Natural killer cell (primary cell): Measurements from ENCODE around the gene ALS2. TPM values are rescaled to one million over a fixed set of nuclear protein-coding genes. Genes with fewer than 3 reads are reported as not detected.

Experiments used
- ATAC-seq, 3 donors: fragments of 150-1000 bp in 2 of 3; fragments of 200-7000 bp in 1 of 3; cut with Tn5 transposase; 1 replicate in 1 of 3; 2 replicates in 2 of 3; pipeline ENCODE4 v1.10.0; 2021; ENCODE audit warnings: mild to moderate bottlenecking in 2 of 3, moderate library complexity in 2 of 3
- DNase-seq, 2 donors: peaks; one replicate each; pipeline versions ENCODE4 v3.0.0 to v3.0.0-alpha.2; 2013 to 2021; ENCODE audit warnings: mixed read lengths in 1 of 2
- H3K27ac ChIP-seq: one replicate; pipeline ENCODE4 v1.5.1; 2013; ENCODE audit warnings: mild to moderate bottlenecking, low read length
- H3K27me3 ChIP-seq: one replicate; pipeline ENCODE4 v1.6.1; 2013; ENCODE audit warnings: low read length; ENCODE audit not compliant: control insufficient read depth, insufficient read depth
- H3K36me3 ChIP-seq: one replicate; pipeline ENCODE4 v1.6.1; 2013; ENCODE audit warnings: low read length; ENCODE audit not compliant: control insufficient read depth, insufficient read depth
- H3K4me1 ChIP-seq: one replicate; pipeline ENCODE4 v1.6.1; 2013; ENCODE audit warnings: low read length; ENCODE audit not compliant: control insufficient read depth, insufficient read depth
- H3K4me3 ChIP-seq: one replicate; pipeline ENCODE4 v1.5.1; 2013; ENCODE audit warnings: low read length
- H3K9me3 ChIP-seq: one replicate; pipeline ENCODE4 v1.6.1; 2013; ENCODE audit warnings: low read length; ENCODE audit not compliant: control insufficient read depth, insufficient read depth
- H3K27ac Mint-ChIP-seq, 2 donors: one replicate each; pipeline ENCODE4 v1.8.0; 2022; ENCODE audit warnings: mild to moderate bottlenecking in 2 of 2, mixed read lengths in 2 of 2, moderate library complexity in 1 of 2
- H3K27me3 Mint-ChIP-seq, 2 donors: one replicate each; pipeline ENCODE4 v1.8.0; 2022; ENCODE audit warnings: low read depth in 2 of 2, mixed read lengths in 2 of 2
- H3K36me3 Mint-ChIP-seq: one replicate; pipeline ENCODE4 v1.8.0; 2022; ENCODE audit warnings: mixed read lengths
- H3K4me1 Mint-ChIP-seq, 2 donors: one replicate each; pipeline ENCODE4 v1.8.0; 2022; ENCODE audit warnings: mixed read lengths in 2 of 2
- H3K4me3 Mint-ChIP-seq: one replicate; pipeline ENCODE4 v1.8.0; 2022; ENCODE audit warnings: mild to moderate bottlenecking, moderate library complexity, mixed read lengths
- H3K9me3 Mint-ChIP-seq, 2 donors: one replicate each; pipeline ENCODE4 v1.8.0; 2022; ENCODE audit warnings: mixed read lengths in 2 of 2
- CTCF ChIP-seq: fragments of 200-600 bp; IDR thresholded peaks from one replicate; pipeline ENCODE4 v1.8.0; 2022; ENCODE audit warnings: antibody characterized with exemption
- WGBS: methylation state at CpG from one replicate; pipeline ENCODE4 v1.1.7; 2013; ENCODE audit warnings: missing lambda C conversion rate; ENCODE audit not compliant: insufficient coverage; 5-methylcytosine and 5-hydroxymethylcytosine counted together
- intact Hi-C: fragments of 100-400 bp; cut with micrococcal nuclease; formaldehyde crosslinking; loops from one replicate; pipeline ENCODE4 v1.14.2; 2022
- total RNA-seq, 4 donors: library from RNA; stranded (reverse); fragments of 120-200 nt in 1 of 4; gene quantifications; one replicate each; pipeline versions ENCODE4 v1.2.3 to v1.2.4, GENCODE V29; 2013 to 2022

ALS2 gene
- total RNA-seq, 3 donors from 2014 or later (not counting 1 experiment from before 2014, with no cell fraction given) = 15.0 to 28.6 (median 19.1) TPM

- intact Hi-C loops = no loop called here
- Mint-ChIP-seq H3K4me1 (peaks cover 16 to 18% of the 10 kb centered on the region in 2 donors), H3K9me3 (no peaks in the 10 kb centered on the region), H3K4me3 (no peak overlapping the region), H3K27me3 (no peaks in the 10 kb centered on the region), H3K36me3 (no peaks in the 10 kb centered on the region), H3K27ac (no peak overlapping the region)
- Histone ChIP-seq H3K36me3 (no peaks in the 10 kb centered on the region), H3K9me3 (no peaks in the 10 kb centered on the region), H3K4me1 (no peaks in the 10 kb centered on the region), H3K4me3 (no peak overlapping the region), H3K27me3 (no peaks in the 10 kb centered on the region), H3K27ac (no peak overlapping the region)
- no peak for DNase-seq
- no peak for TF ChIP-seq CTCF
- no peak for ATAC-seq
- 67% methylated on average over 1 of the region's 2 CpGs for WGBS
Measured at GRCh38 chr2:201774546-201774945, 6.2 kb downstream of the ALS2 start.

GRCh38 chr2:201773990-201774389 is 6.7 kb downstream of the ALS2 start:
- Histone ChIP-seq H3K27me3 (no peaks in the 10 kb centered on the region), H3K27ac (no peak overlapping the region), H3K9me3 (no peaks in the 10 kb centered on the region), H3K36me3 (no peaks in the 10 kb centered on the region), H3K4me1 (no peaks in the 10 kb centered on the region), H3K4me3 (no peak overlapping the region)
- no peak overlapping the region for H3K4me3 Mint-ChIP-seq
- H3K4me1 Mint-ChIP-seq = peaks cover 12 to 17% of the 10 kb centered on the region in 2 donors
- DNase-seq (no peak), ATAC-seq (no peak)
- H3K27ac Mint-ChIP-seq = no peak overlapping the region
- no peak for TF ChIP-seq CTCF
- WGBS = 53% methylated on average over 1 of the region's 1 CpG
- no peaks in the 10 kb centered on the region for H3K27me3 Mint-ChIP-seq
- intact Hi-C loops = no loop called here
- H3K9me3 Mint-ChIP-seq = no peaks in the 10 kb centered on the region
- H3K36me3 Mint-ChIP-seq = no peaks in the 10 kb centered on the region

- Mint-ChIP-seq H3K36me3 (no peaks in the 10 kb centered on the region), H3K4me3 (no peak overlapping the region), H3K4me1 (peaks cover 12% of the 10 kb centered on the region in 2 donors), H3K27ac (no peak overlapping the region), H3K27me3 (no peaks in the 10 kb centered on the region), H3K9me3 (no peaks in the 10 kb centered on the region)
- TF ChIP-seq CTCF = no peak
- DNase-seq = no peak
- Histone ChIP-seq H3K4me3 (no peak overlapping the region), H3K27ac (no peak overlapping the region), H3K27me3 (no peaks in the 10 kb centered on the region), H3K9me3 (no peaks in the 10 kb centered on the region), H3K36me3 (peaks cover 7% of the 10 kb centered on the region), H3K4me1 (no peaks in the 10 kb centered on the region)
- intact Hi-C loops = no loop called here
- no peak for ATAC-seq
- 78% methylated on average over 3 of the region's 4 CpGs for WGBS
Measured at GRCh38 chr2:201769666-201770373, 10.9 kb downstream of the ALS2 start.

GRCh38 chr2:201768918-201769317 is 11.8 kb downstream of the ALS2 start:
- H3K4me3 Mint-ChIP-seq = no peak overlapping the region
- no peaks in the 10 kb centered on the region for H3K27me3 Mint-ChIP-seq
- H3K4me1 ChIP-seq = no peaks in the 10 kb centered on the region
- no peaks in the 10 kb centered on the region for H3K36me3 Mint-ChIP-seq
- H3K36me3 ChIP-seq = peaks cover 9% of the 10 kb centered on the region
- no CpG with 5 or more reads among the region's 1 CpG for WGBS
- ATAC-seq = no peak
- H3K9me3 Mint-ChIP-seq = no peaks in the 10 kb centered on the region
- no peak for DNase-seq
- H3K4me3 ChIP-seq = no peak overlapping the region
- intact Hi-C loops = no loop called here
- H3K9me3 ChIP-seq = no peaks in the 10 kb centered on the region
- no peaks in the 10 kb centered on the region for H3K27me3 ChIP-seq
- no peak overlapping the region for H3K27ac ChIP-seq
- H3K4me1 Mint-ChIP-seq = peaks cover 8% of the 10 kb centered on the region in 2 donors
- TF ChIP-seq CTCF = no peak
- no peak overlapping the region for H3K27ac Mint-ChIP-seq
